Cardiac fibroblast (primary cell): Measurements from ENCODE around the gene PECR.

Experiments
- DNase-seq, 2 donors: peaks; one replicate each; pipeline versions ENCODE4 v3.0.0 to v3.0.0-alpha.2; 2010; ENCODE audit warnings: low read depth in 2 of 2
- H3K4me3 ChIP-seq, 2 donors: replicated peaks in 1 of 2; 1 replicate in 1 of 2; 2 replicates in 1 of 2; pipeline ENCODE4 v1.5.1; 2011; ENCODE audit warnings: low read depth in 2 of 2, low read length in 2 of 2, mild to moderate bottlenecking in 2 of 2, moderate library complexity in 1 of 2
- TF ChIP-seq, protein P1 (sequence below): IDR thresholded peaks from one replicate; pipeline ENCODE4 v1.5.1; 2011; ENCODE audit warnings: low read depth, mild to moderate bottlenecking, low read length, inconsistent platforms

The PECR gene

DNA sequence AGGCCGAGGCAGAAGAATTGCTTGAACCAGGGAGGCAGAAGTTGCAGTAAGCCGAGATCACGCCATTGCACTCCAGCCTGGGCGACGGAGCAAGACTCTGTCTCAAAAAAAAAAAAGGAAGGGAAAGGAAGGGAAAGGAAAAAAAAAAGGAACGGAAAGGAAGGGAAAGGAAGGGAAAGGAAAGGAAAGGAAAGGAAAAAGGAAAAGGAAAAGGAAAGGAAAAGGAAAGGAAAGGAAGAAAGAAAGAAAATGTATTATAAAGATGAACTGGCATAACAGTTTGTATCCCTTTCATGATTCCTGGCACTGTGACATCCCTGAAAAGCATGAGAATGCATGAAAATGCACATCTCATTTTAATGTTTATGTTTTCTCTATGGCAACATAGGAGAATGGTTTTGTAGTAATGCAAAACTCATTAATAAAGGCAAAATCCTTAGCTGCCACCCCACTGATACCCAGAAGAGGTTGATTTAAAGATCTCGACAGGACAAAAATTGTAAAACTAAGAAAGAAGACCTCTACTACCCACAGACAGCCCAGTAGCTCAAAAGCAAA, 56.8 kb downstream of the PECR start:
- TF ChIP-seq, protein P1, sequence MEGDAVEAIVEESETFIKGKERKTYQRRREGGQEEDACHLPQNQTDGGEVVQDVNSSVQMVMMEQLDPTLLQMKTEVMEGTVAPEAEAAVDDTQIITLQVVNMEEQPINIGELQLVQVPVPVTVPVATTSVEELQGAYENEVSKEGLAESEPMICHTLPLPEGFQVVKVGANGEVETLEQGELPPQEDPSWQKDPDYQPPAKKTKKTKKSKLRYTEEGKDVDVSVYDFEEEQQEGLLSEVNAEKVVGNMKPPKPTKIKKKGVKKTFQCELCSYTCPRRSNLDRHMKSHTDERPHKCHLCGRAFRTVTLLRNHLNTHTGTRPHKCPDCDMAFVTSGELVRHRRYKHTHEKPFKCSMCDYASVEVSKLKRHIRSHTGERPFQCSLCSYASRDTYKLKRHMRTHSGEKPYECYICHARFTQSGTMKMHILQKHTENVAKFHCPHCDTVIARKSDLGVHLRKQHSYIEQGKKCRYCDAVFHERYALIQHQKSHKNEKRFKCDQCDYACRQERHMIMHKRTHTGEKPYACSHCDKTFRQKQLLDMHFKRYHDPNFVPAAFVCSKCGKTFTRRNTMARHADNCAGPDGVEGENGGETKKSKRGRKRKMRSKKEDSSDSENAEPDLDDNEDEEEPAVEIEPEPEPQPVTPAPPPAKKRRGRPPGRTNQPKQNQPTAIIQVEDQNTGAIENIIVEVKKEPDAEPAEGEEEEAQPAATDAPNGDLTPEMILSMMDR = no peak
- DNase-seq = no peak
- H3K4me3 ChIP-seq = no peak overlapping the region

DNA sequence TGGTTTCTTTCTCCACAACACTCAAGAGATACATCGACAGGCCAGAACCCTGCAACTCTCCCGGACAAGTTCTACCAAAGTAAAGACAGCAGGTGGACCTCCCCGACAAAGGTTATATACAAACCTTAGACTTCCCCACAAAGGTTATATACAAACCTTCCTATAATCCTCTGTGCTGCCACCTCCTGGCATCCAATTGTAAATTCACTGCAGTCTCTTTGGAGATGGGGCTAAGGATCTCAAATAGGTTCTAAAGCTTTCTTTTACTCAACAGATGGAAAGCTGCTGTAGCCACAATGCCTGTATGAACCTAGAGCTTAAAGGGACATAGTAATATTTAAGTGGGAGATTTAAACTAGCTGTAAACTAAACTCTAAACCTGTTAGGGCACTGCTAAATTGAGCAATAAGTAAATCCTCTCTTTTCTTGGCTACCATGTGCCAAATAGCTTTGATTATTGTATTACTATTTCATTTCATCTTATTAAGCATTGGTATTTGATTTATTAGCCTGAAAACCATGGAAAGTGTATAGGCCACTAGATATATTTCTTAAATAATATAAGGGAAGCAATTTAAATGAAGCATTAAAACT, 58.5 kb downstream of the PECR start:
- peak; percentile 66 to 71 for DNase-seq
- H3K4me3 ChIP-seq = no peak overlapping the region
- TF ChIP-seq, protein P1 = peak; percentile 72

DNA sequence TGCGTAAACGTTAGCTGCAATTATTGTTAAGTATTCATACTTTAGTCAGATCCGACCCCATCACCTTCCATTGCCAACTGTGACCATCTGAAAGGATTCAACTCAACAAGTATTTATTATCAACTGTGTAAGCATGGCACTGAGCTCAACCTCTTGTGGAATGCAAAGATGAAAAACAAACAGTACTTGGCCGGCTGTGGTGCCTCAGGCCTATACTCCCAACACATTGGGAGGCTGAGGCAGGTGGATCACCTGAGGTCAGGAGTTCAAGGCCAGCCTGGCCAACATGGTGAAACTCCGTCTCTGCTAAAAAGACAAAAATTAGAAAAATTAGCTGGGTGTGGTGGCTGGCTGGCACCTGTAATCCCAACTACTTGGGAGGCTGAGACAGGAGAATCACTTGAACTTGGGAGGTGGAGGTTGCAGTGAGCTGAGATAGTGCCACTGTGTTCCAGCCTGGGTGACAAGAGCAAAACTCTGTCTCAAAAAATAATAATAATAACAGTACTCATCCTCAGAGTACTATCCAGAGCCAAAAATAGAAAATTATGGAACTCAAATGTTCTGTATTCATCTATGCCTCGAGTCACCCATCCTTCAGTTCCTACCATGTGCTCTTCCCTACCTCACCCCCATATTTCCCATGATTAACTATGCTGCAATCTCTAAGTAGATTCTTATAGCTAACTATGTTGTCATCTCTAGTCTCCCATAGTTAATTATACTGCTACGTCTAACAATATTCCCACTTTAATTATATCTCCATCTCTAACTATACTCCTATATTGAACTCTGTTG, 59.6 kb downstream of the PECR start:
- DNase-seq = no peak
- no peak overlapping the region for H3K4me3 ChIP-seq
- TF ChIP-seq, protein P1 = no peak

DNA sequence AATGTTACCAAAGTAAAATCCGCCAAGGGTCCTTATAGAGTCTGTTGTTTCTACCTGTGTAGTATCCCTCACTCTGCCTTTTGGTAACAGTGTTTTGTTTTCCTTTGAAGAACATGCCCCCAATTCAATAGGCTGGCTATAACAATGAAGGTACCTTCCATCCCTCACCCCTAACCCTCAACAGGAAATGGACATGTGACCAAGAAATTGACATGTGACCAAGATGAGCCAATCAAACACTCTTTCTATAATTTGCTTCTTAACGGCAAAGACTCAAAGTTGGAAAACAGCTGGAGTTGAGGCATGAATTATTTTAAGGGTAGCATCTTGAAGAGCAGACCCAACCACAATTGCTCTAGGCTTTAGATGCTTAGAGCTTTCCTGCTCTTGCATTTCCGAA, 62.9 kb downstream of the PECR start:
- DNase-seq = no peak
- H3K4me3 ChIP-seq = no peak overlapping the region
- TF ChIP-seq, protein P1 = no peak

DNA sequence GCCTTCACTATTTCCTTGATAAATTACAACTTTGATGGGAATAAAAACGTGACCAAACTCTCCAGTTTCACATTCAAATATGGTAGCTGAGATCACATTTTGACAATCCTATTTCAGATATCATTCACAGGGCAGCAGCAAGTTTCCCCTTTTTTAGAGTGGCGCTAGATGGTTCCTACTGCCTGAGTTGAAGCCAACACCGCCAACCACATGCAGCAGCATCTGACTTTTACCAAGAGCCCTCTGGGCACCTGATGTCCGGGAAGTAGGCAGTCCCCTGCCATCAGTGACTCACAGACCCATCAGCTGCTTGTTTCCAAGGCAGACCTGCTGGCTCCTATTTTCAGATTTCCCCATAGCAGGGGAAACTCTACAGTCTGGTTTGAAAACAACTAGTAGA, 64.2 kb downstream of the PECR start:
- no peak for DNase-seq
- TF ChIP-seq, protein P1 = no peak

DNA sequence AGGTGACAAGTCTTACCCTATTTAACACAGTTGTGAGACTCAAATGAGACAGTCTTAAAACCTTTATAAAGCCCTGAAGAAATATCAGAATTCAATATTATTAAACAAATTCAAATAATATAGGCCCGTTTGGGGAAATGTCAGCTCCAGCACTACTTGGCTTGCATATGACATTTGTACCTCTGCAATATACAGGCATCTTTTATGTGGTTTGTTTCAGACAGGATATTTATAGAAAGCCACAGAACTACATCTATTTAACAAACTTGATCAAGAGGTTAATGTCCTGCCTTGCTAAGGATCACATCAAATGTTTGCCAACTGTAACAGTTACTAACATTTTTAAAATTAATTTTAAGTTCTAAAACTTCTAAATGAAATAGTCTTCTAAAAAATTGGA, 65.0 kb downstream of the PECR start:
- no peak for DNase-seq
- no peak overlapping the region for H3K4me3 ChIP-seq
- TF ChIP-seq, protein P1 = no peak

More for the DNA sequence above, 64.2 kb downstream of the PECR start:
- no peak overlapping the region for H3K4me3 ChIP-seq
